Smooth muscle cell (in vitro differentiated cells): Measurements from ENCODE around the gene OTUD7B. TPM values are rescaled to one million over a fixed set of nuclear protein-coding genes. Genes with fewer than 3 reads are reported as not detected.
"Not testable (repeated sequence)": the region's sequence is repeated elsewhere in the genome, so short reads cannot be mapped to it uniquely, and the experiment has no call there.

Experiments
- DNase-seq: peaks from one replicate; lab custom pipeline; 2025; ENCODE audit not compliant: unreplicated experiment; lab: John Stamatoyannopoulos, UW
- H2AFZ ChIP-seq: fragments of 200-600 bp; sonication (generic); 2 replicates; pipeline ENCODE4 v1.6.0; 2016; ENCODE audit warnings: antibody characterized with exemption, low read depth, mild to moderate bottlenecking
- H3F3A ChIP-seq: fragments of 200-600 bp; sonication (generic); 2 replicates; pipeline ENCODE4 v1.6.0; 2017; ENCODE audit warnings: antibody characterized with exemption, low read depth
- H3K27ac ChIP-seq: fragments of 200-600 bp; sonication (generic); 2 replicates; pipeline ENCODE4 v1.5.1; 2016; ENCODE audit warnings: low read depth, mild to moderate bottlenecking
- H3K27me3 ChIP-seq: fragments of 200-600 bp; sonication (generic); 2 replicates; pipeline ENCODE4 v1.6.1; 2016; ENCODE audit warnings: low read depth, mild to moderate bottlenecking
- H3K36me3 ChIP-seq: fragments of 200-600 bp; sonication (generic); 2 replicates; pipeline ENCODE4 v1.5.1; 2016; ENCODE audit warnings: low read depth
- H3K4me1 ChIP-seq: fragments of 200-600 bp; sonication (generic); 2 replicates; pipeline ENCODE4 v1.5.1; 2016; ENCODE audit warnings: low read depth
- H3K4me2 ChIP-seq: fragments of 200-600 bp; sonication (generic); 2 replicates; pipeline ENCODE4 v1.6.0; 2016; ENCODE audit warnings: mild to moderate bottlenecking
- H3K4me3 ChIP-seq: fragments of 200-600 bp; sonication (generic); 2 replicates; pipeline ENCODE4 v1.5.1; 2016; ENCODE audit warnings: mild to moderate bottlenecking
- H3K79me2 ChIP-seq: fragments of 200-600 bp; sonication (generic); 2 replicates; pipeline ENCODE4 v1.6.0; 2016; ENCODE audit warnings: low read depth, mild to moderate bottlenecking
- H3K9ac ChIP-seq: fragments of 200-600 bp; sonication (generic); 2 replicates; pipeline ENCODE4 v1.6.0; 2016; ENCODE audit warnings: low read depth
- H3K9me3 ChIP-seq: fragments of 200-600 bp; sonication (generic); replicated peaks from 2 replicates; pipeline ENCODE4 v1.5.1; 2016; ENCODE audit warnings: low read depth
- H4K20me1 ChIP-seq: fragments of 200-600 bp; sonication (generic); 2 replicates; pipeline ENCODE4 v1.6.0; 2016; ENCODE audit warnings: low read depth
- WGBS: methylation state at CpG from one replicate; pipeline ENCODE4 v1.1.7; 2016; ENCODE audit warnings: low lambda C conversion rate; 5-methylcytosine and 5-hydroxymethylcytosine counted together
- polyA plus RNA-seq: library from polyadenylated mRNA; unstranded; fragments of >200 nt; fragmentation: Nextera tagmentation; extraction: Ambion mirVana; gene quantifications from 2 replicates; pipeline ENCODE4 v1.2.1, GENCODE V29; 2016
- total RNA-seq: library from RNA; depleted of rRNA; stranded (reverse); fragments of >200 nt; gene quantifications from 2 replicates; pipeline ENCODE4 v1.2.3, GENCODE V29; 2014
- TF ChIP-seq, protein P1 (sequence below): fragments of 200-600 bp; sonication (generic); IDR thresholded peaks from 2 replicates; pipeline ENCODE4 v1.5.1; 2017; ENCODE audit warnings: borderline replicate concordance, mild to moderate bottlenecking, antibody characterized with exemption; ENCODE audit not compliant: insufficient read depth, poor library complexity, severe bottlenecking

OTUD7B gene
- total and polyA plus RNA-seq, 2 experiments from 2014 or later = 1.9 to 16.1 TPM

GRCh38 chr1:150053926-150054325, 43.4 kb upstream of the OTUD7B start:
- 90% methylated on average over 3 of the region's 3 CpGs for WGBS
- H3K4me1 ChIP-seq = no peaks in the 10 kb centered on the region

DNA sequence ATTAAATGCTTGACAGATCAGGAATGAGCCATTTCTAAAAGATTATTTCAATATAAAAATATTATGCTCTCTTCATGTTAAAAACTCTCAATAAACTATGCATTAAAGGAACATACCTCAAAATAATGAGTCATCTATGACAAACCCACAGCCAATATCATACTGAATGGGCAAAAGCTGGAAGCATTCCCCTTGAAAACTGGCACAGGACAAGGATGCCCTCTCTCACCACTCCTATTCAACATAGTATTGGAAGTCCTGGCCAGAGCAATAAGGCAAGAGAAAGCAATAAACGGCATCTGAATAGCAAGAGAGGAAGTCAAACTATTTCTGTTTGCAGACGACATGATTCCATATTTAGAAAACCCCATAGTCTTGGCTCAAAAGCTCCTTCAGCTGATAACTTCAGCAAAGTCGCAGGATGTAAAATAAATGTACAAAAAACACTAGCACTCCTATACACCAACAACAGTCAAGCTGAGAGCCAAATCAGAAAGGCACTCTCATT, 41.4 kb upstream of the OTUD7B start:
- not testable (repeated sequence) for H3F3A ChIP-seq, H4K20me1 ChIP-seq, H3K27me3 ChIP-seq, H2AFZ ChIP-seq, H3K36me3 ChIP-seq, H3K4me3 ChIP-seq, H3K4me1 ChIP-seq, H3K9me3 ChIP-seq, H3K27ac ChIP-seq, H3K79me2 ChIP-seq, H3K9ac ChIP-seq, DNase-seq, H3K4me2 ChIP-seq
- 78% methylated on average over 3 of the region's 3 CpGs for WGBS

More at GRCh38 chr1:150053926-150054325, 43.4 kb upstream of the OTUD7B start:
- no peak overlapping the region for H3K4me3 ChIP-seq
- H3K79me2 ChIP-seq = peaks cover 3% of the 10 kb centered on the region
- no peak overlapping the region for H3K9ac ChIP-seq
- no peak overlapping the region for H3K4me2 ChIP-seq
- H4K20me1 ChIP-seq = no peaks in the 10 kb centered on the region
- no peak overlapping the region for H2AFZ ChIP-seq
- H3K27ac ChIP-seq = no peak overlapping the region
- no peaks in the 10 kb centered on the region for H3F3A ChIP-seq
- no peak for DNase-seq
- H3K9me3 ChIP-seq = no peaks in the 10 kb centered on the region
- TF ChIP-seq, protein P1, sequence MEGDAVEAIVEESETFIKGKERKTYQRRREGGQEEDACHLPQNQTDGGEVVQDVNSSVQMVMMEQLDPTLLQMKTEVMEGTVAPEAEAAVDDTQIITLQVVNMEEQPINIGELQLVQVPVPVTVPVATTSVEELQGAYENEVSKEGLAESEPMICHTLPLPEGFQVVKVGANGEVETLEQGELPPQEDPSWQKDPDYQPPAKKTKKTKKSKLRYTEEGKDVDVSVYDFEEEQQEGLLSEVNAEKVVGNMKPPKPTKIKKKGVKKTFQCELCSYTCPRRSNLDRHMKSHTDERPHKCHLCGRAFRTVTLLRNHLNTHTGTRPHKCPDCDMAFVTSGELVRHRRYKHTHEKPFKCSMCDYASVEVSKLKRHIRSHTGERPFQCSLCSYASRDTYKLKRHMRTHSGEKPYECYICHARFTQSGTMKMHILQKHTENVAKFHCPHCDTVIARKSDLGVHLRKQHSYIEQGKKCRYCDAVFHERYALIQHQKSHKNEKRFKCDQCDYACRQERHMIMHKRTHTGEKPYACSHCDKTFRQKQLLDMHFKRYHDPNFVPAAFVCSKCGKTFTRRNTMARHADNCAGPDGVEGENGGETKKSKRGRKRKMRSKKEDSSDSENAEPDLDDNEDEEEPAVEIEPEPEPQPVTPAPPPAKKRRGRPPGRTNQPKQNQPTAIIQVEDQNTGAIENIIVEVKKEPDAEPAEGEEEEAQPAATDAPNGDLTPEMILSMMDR = no peak
- H3K36me3 ChIP-seq = no peaks in the 10 kb centered on the region
- no peaks in the 10 kb centered on the region for H3K27me3 ChIP-seq

- no peaks in the 10 kb centered on the region for H3K27me3 ChIP-seq
- no peaks in the 10 kb centered on the region for H3K9me3 ChIP-seq
- peaks cover 3% of the 10 kb centered on the region for H3K79me2 ChIP-seq
- H3K4me1 ChIP-seq = no peaks in the 10 kb centered on the region
- DNase-seq = no peak
- TF ChIP-seq, protein P1 = no peak
- WGBS = 60% methylated on average over 7 of the region's 7 CpGs
- H3K4me3 ChIP-seq = no peak overlapping the region
- no peak overlapping the region for H2AFZ ChIP-seq
- H3K4me2 ChIP-seq = no peak overlapping the region
- no peaks in the 10 kb centered on the region for H3F3A ChIP-seq
- H3K36me3 ChIP-seq = no peaks in the 10 kb centered on the region
- no peak overlapping the region for H3K27ac ChIP-seq
- H3K9ac ChIP-seq = no peak overlapping the region
- H4K20me1 ChIP-seq = no peaks in the 10 kb centered on the region
Measured at GRCh38 chr1:150051089-150051373, 40.5 kb upstream of the OTUD7B start.

DNA sequence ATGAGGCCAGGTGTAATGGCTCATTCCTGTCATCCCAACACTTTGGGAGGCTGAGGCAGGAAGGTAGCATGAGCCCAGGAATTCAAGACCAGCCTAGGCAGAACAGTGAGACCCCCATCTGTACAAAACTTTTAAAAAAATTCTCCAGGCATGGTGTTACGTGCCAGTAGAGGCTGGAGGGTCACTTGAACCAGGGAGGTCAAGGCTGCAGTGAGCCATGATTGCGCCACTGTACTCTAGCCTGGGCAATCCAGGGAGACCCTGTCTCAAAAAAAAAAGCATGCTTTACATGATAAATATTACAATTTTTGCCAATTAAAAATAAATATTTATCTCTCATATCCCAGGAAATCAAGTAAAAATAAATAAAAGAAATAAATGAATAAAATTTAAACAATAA, 39.4 kb upstream of the OTUD7B start:
- TF ChIP-seq, protein P1 = no peak
- H3K4me3 ChIP-seq = no peak overlapping the region

More for the DNA sequence above, 39.4 kb upstream of the OTUD7B start:
- WGBS = 91% methylated on average over 2 of the region's 2 CpGs
- no peaks in the 10 kb centered on the region for H3K36me3 ChIP-seq
- H4K20me1 ChIP-seq = no peaks in the 10 kb centered on the region
- H3K27me3 ChIP-seq = no peaks in the 10 kb centered on the region
- H3K4me2 ChIP-seq = no peak overlapping the region
- no peak overlapping the region for H3K27ac ChIP-seq
- H3K4me1 ChIP-seq = no peaks in the 10 kb centered on the region
- H3K9ac ChIP-seq = no peak overlapping the region
- H3K79me2 ChIP-seq = peaks cover 3% of the 10 kb centered on the region
- DNase-seq = no peak
- H2AFZ ChIP-seq = no peak overlapping the region
- no peaks in the 10 kb centered on the region for H3K9me3 ChIP-seq
- no peaks in the 10 kb centered on the region for H3F3A ChIP-seq
